Stimulated activated CD8-positive, alpha-beta memory T cell treated with anti-CD3 and anti-CD28 coated beads, Interleukin-4, amount 100 ng/mL, for 1 hour (primary cell): ENCODE results near the gene LYPD6B.

Experiments used
- DNase-seq, 2 donors: peaks; one replicate each; pipeline ENCODE4 v3.0.0-alpha.2; 2020; ENCODE audit warnings: low read depth in 2 of 2, low spot score in 1 of 2

LYPD6B gene

GRCh38 chr2:149038442-149039212, at the start of gene LYPD6B:
LYPD6B (plus strand) TSS chr2:149038699; CDS start chr2:149130949, 92,250 bp downstream.
- no peak for DNase-seq

GRCh38 chr2:148989882-148990493, 48.5 kb upstream of the LYPD6B start:
- peak in 1 of 2 donors; percentile 17 for DNase-seq

GRCh38 chr2:148990968-148991367, 47.5 kb upstream of the LYPD6B start:
- no peak for DNase-seq

- DNase-seq = no peak
These were observed 46.1 kb upstream of the LYPD6B start for GRCh38 chr2:148992448-148992847.

GRCh38 chr2:148993351-148993750, 45.1 kb upstream of the LYPD6B start:
- no peak for DNase-seq

GRCh38 chr2:148994341-148994740, 44.2 kb upstream of the LYPD6B start:
- DNase-seq = no peak

GRCh38 chr2:148996805-148997204, 41.7 kb upstream of the LYPD6B start:
- DNase-seq = no peak

GRCh38 chr2:148998165-148998830, 40.2 kb upstream of the LYPD6B start:
- no peak for DNase-seq

- no peak for DNase-seq
These were observed 39.7 kb upstream of the LYPD6B start for GRCh38 chr2:148998831-148999200.

- no peak for DNase-seq
These were observed 39.0 kb upstream of the LYPD6B start for GRCh38 chr2:148999451-148999921.

GRCh38 chr2:149000158-149000938, 38.2 kb upstream of the LYPD6B start:
- no peak for DNase-seq

GRCh38 chr2:149001496-149001895, 37.0 kb upstream of the LYPD6B start:
- no peak for DNase-seq

GRCh38 chr2:149002378-149002890, 36.1 kb upstream of the LYPD6B start:
- DNase-seq = no peak

- DNase-seq = no peak
These were observed 35.4 kb upstream of the LYPD6B start for GRCh38 chr2:149002891-149003740.

GRCh38 chr2:149004836-149005235, 33.7 kb upstream of the LYPD6B start:
- DNase-seq = no peak

GRCh38 chr2:149005471-149006077, 32.9 kb upstream of the LYPD6B start:
- no peak for DNase-seq

GRCh38 chr2:149006883-149007543, 31.5 kb upstream of the LYPD6B start:
- DNase-seq = no peak

GRCh38 chr2:149008381-149008780, 30.1 kb upstream of the LYPD6B start:
- no peak for DNase-seq
